HFFc6 (cell line): ENCODE measurements around the gene MOGAT1. TPM values are rescaled to one million over a fixed set of nuclear protein-coding genes. Genes with fewer than 3 reads are reported as not detected.
"Not testable (repeated sequence)": the region's sequence is repeated elsewhere in the genome, so short reads cannot be mapped to it uniquely, and the experiment has no call there.

Experiments
- DNase-seq: peaks from one replicate; pipeline ENCODE4 v3.0.0-alpha.2; 2018
- H3K27ac Mint-ChIP-seq: 2 replicates; pipeline ENCODE4 v1.8.0; 2020; ENCODE audit warnings: mild to moderate bottlenecking, mixed read lengths
- H3K27me3 Mint-ChIP-seq: 2 replicates; pipeline ENCODE4 v1.8.0; 2021; ENCODE audit warnings: mild to moderate bottlenecking, moderate library complexity, mixed read lengths; ENCODE audit not compliant: insufficient read depth
- H3K36me3 Mint-ChIP-seq: 2 replicates; pipeline ENCODE4 v1.8.0; 2021; ENCODE audit warnings: low read depth, mixed read lengths
- H3K4me1 Mint-ChIP-seq: 2 replicates; pipeline ENCODE4 v1.8.0; 2020; ENCODE audit warnings: low read depth, mixed read lengths
- H3K4me3 Mint-ChIP-seq: 2 replicates; pipeline ENCODE4 v1.8.0; 2020; ENCODE audit warnings: mild to moderate bottlenecking, moderate library complexity, mixed read lengths
- H3K9me3 Mint-ChIP-seq: 2 replicates; pipeline ENCODE4 v1.8.0; 2020; ENCODE audit warnings: mild to moderate bottlenecking, mixed read lengths
- CTCF ChIP-seq: fragments of 200-600 bp; sonication (generic); IDR thresholded peaks from 2 replicates; pipeline ENCODE4 v1.5.0; 2021; ENCODE audit warnings: antibody characterized with exemption, mild to moderate bottlenecking
- total RNA-seq, 6 experiments: library from RNA; stranded (reverse); fragmentation: NEBNext Ultra II Directional; extraction: Animal tissue kit (Norgen Biotek cat#: 25700); gene quantifications; 2 replicates in 1 of 6; 3 replicates in 5 of 6; pipeline ENCODE4 v1.2.3, GENCODE V29; 2021

MOGAT1 gene
- total RNA-seq, 6 experiments from 2014 or later, result not detected

GRCh38 chr2:222683805-222684204 lies 12.3 kb downstream of the MOGAT1 start:
- Mint-ChIP-seq H3K4me3 (no peak overlapping the region), H3K9me3 (no peaks in the 10 kb centered on the region), H3K4me1 (peaks cover 8% of the 10 kb centered on the region), H3K27ac (no peak overlapping the region), H3K36me3 (no peaks in the 10 kb centered on the region), H3K27me3 (peaks cover 27% of the 10 kb centered on the region)
- no peak for DNase-seq
- TF ChIP-seq CTCF, result no peak

GRCh38 chr2:222686086-222686750 lies 14.8 kb downstream of the MOGAT1 start:
- no peaks in the 10 kb centered on the region for H3K36me3 Mint-ChIP-seq
- no peak overlapping the region for H3K27ac Mint-ChIP-seq
- TF ChIP-seq CTCF, result no peak
- no peak for DNase-seq
- peaks cover 27% of the 10 kb centered on the region for H3K4me1 Mint-ChIP-seq
- H3K4me3 Mint-ChIP-seq, result no peak overlapping the region
- H3K27me3 Mint-ChIP-seq, result peaks cover 11% of the 10 kb centered on the region
- H3K9me3 Mint-ChIP-seq, result no peaks in the 10 kb centered on the region

- DNase-seq, result no peak
- no peaks in the 10 kb centered on the region for H3K36me3 Mint-ChIP-seq
- peaks cover 27% of the 10 kb centered on the region for H3K4me1 Mint-ChIP-seq
- no peaks in the 10 kb centered on the region; the same call in none of the 2 replicates for H3K27me3 Mint-ChIP-seq
- no peak overlapping the region for H3K27ac Mint-ChIP-seq
- no peak overlapping the region for H3K4me3 Mint-ChIP-seq
- no peaks in the 10 kb centered on the region for H3K9me3 Mint-ChIP-seq
- no peak for TF ChIP-seq CTCF
Measured at GRCh38 chr2:222688917-222689316, 17.5 kb downstream of the MOGAT1 start.

GRCh38 chr2:222689322-222689721 lies 17.9 kb downstream of the MOGAT1 start:
- no peak overlapping the region for H3K4me3 Mint-ChIP-seq
- DNase-seq, result no peak
- no peak for TF ChIP-seq CTCF
- no peak overlapping the region for H3K27ac Mint-ChIP-seq
- no peaks in the 10 kb centered on the region; the same call in none of the 2 replicates for H3K27me3 Mint-ChIP-seq
- peaks cover 27% of the 10 kb centered on the region for H3K4me1 Mint-ChIP-seq
- H3K36me3 Mint-ChIP-seq, result no peaks in the 10 kb centered on the region
- H3K9me3 Mint-ChIP-seq, result no peaks in the 10 kb centered on the region

- peak; percentile 99 for TF ChIP-seq CTCF
- no peak overlapping the region for H3K4me3 Mint-ChIP-seq
- H3K36me3 Mint-ChIP-seq, result no peaks in the 10 kb centered on the region
- H3K4me1 Mint-ChIP-seq, result peaks cover 27% of the 10 kb centered on the region
- no peaks in the 10 kb centered on the region; the same call in none of the 2 replicates for H3K27me3 Mint-ChIP-seq
- no peak overlapping the region for H3K27ac Mint-ChIP-seq
- peak; percentile 62 for DNase-seq
- no peaks in the 10 kb centered on the region for H3K9me3 Mint-ChIP-seq
Measured at GRCh38 chr2:222690564-222691200, 19.2 kb downstream of the MOGAT1 start.

GRCh38 chr2:222693413-222693812 lies 22.0 kb downstream of the MOGAT1 start:
- peaks cover 28% of the 10 kb centered on the region for H3K4me1 Mint-ChIP-seq
- not testable (repeated sequence) for H3K4me3 Mint-ChIP-seq

More at GRCh38 chr2:222693413-222693812, 22.0 kb downstream of the MOGAT1 start:
- not testable (repeated sequence) for H3K36me3 Mint-ChIP-seq, DNase-seq, H3K27ac Mint-ChIP-seq, H3K9me3 Mint-ChIP-seq, H3K27me3 Mint-ChIP-seq
